ENCODE data around the gene CCL24.
"Not testable (repeated sequence)": the region's sequence is repeated elsewhere in the genome, so short reads cannot be mapped to it uniquely, and the experiment has no call there.

Gene CCL24

GRCh38 chr7:75813781-75814236 lies at the start of gene CCL24:
TSS of gene CCL24 (minus strand) at chr7:75813806. CDS start at chr7:75813715, 91 bp downstream.
- DNase-seq (ENCODE audit: low read depth), result no peak

- DNase-seq (ENCODE audit: low read depth), result no peak
These were observed 48.0 kb upstream of the CCL24 start for GRCh38 chr7:75861636-75862035.

- DNase-seq (ENCODE audit: low read depth), result no peak
These were observed 44.8 kb upstream of the CCL24 start for GRCh38 chr7:75858410-75858809.

GRCh38 chr7:75856536-75856935 lies 42.9 kb upstream of the CCL24 start:
- no peak for DNase-seq (ENCODE audit: low read depth)

- peak; percentile 18 for DNase-seq (ENCODE audit: low read depth)
These were observed 41.3 kb upstream of the CCL24 start for GRCh38 chr7:75854813-75855345.

- DNase-seq (ENCODE audit: low read depth), result no peak
These were observed 40.6 kb upstream of the CCL24 start for GRCh38 chr7:75854233-75854632.

GRCh38 chr7:75850235-75850634 lies 36.6 kb upstream of the CCL24 start:
- DNase-seq (ENCODE audit: low read depth), result no peak

- no peak for DNase-seq (ENCODE audit: low read depth)
These were observed 36.0 kb upstream of the CCL24 start for GRCh38 chr7:75849573-75849972.

- no peak for DNase-seq (ENCODE audit: low read depth)
These were observed 34.1 kb upstream of the CCL24 start for GRCh38 chr7:75847707-75848106.

GRCh38 chr7:75845132-75845531 lies 31.5 kb upstream of the CCL24 start:
- DNase-seq (ENCODE audit: low read depth), result not testable (repeated sequence)

GRCh38 chr7:75844158-75844557 lies 30.6 kb upstream of the CCL24 start:
- no peak for DNase-seq (ENCODE audit: low read depth)

GRCh38 chr7:75843613-75844116 lies 30.1 kb upstream of the CCL24 start:
- no peak for DNase-seq (ENCODE audit: low read depth)

GRCh38 chr7:75842836-75843446 lies 29.3 kb upstream of the CCL24 start:
- DNase-seq (ENCODE audit: low read depth), result peak; percentile 94

GRCh38 chr7:75840029-75840428 lies 26.4 kb upstream of the CCL24 start:
- no peak for DNase-seq (ENCODE audit: low read depth)

- not testable (repeated sequence) for DNase-seq (ENCODE audit: low read depth)
These were observed 24.8 kb upstream of the CCL24 start for GRCh38 chr7:75838281-75838930.

GRCh38 chr7:75836798-75837197 lies 23.2 kb upstream of the CCL24 start:
- no peak for DNase-seq (ENCODE audit: low read depth)

GRCh38 chr7:75835688-75836285 lies 22.2 kb upstream of the CCL24 start:
- no peak for DNase-seq (ENCODE audit: low read depth)

- peak; percentile 57 for DNase-seq (ENCODE audit: low read depth)
These were observed 20.1 kb upstream of the CCL24 start for GRCh38 chr7:75833662-75834061.

GRCh38 chr7:75830978-75831377 lies 17.4 kb upstream of the CCL24 start:
- no peak for DNase-seq (ENCODE audit: low read depth)

GRCh38 chr7:75829656-75830055 lies 16.1 kb upstream of the CCL24 start:
- DNase-seq (ENCODE audit: low read depth), result peak; percentile 91

GRCh38 chr7:75823198-75823910 lies 9.7 kb upstream of the CCL24 start:
- DNase-seq (ENCODE audit: low read depth), result no peak

- no peak for DNase-seq (ENCODE audit: low read depth)
These were observed 7.1 kb upstream of the CCL24 start for GRCh38 chr7:75820688-75821087.

Data from ELR (cell line).